SH-SY5Y (cell line): ENCODE data around the gene TWIST1.

Source experiments
- GATA2 ChIP-seq: IDR thresholded peaks from 2 replicates; pipeline ENCODE4 v1.6.1; 2011; ENCODE audit warnings: mild to moderate bottlenecking, low read depth, low read length
- GATA3 ChIP-seq: IDR thresholded peaks from 2 replicates; pipeline ENCODE4 v1.6.1; 2011; ENCODE audit warnings: low read depth, mild to moderate bottlenecking, low read length, moderate library complexity

DNA sequence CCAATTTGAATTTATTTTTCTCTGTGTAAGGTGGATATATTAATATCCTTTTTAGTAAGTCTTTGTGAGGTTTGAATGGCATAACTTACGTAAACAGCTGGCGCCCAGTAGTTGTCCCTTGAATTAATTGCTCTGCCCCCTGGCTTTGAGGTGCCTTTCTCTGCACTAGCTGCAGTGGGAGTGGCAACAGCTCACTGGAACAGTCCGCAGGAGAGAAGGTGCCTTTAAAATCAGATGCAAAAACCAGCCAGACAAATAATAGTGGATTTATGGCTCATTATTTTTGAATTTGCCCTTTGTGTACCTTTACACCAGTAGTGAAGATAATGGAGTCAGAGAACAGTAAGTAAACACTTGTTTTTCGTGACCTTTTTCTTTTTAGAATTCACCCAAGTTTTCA lies 16.0 kb upstream of the TWIST1 start:
- TF ChIP-seq GATA2 (no peak), GATA3 (no peak)
